Measurements from ENCODE around the gene GPER1.
"Not testable (repeated sequence)": the region's sequence is repeated elsewhere in the genome, so short reads cannot be mapped to it uniquely, and the experiment has no call there.

The GPER1 gene

GRCh38 chr7:1070544-1071011 lies 17.3 kb upstream of the GPER1 start:
- DNase-seq (ENCODE audit: low read depth), result no peak

GRCh38 chr7:1071731-1072254 lies 16.1 kb upstream of the GPER1 start:
- no peak for DNase-seq (ENCODE audit: low read depth)

GRCh38 chr7:1073142-1073977 lies 14.6 kb upstream of the GPER1 start:
- DNase-seq (ENCODE audit: low read depth), result no peak

GRCh38 chr7:1074018-1074417 lies 13.9 kb upstream of the GPER1 start:
- DNase-seq (ENCODE audit: low read depth), result not testable (repeated sequence)

DNA sequence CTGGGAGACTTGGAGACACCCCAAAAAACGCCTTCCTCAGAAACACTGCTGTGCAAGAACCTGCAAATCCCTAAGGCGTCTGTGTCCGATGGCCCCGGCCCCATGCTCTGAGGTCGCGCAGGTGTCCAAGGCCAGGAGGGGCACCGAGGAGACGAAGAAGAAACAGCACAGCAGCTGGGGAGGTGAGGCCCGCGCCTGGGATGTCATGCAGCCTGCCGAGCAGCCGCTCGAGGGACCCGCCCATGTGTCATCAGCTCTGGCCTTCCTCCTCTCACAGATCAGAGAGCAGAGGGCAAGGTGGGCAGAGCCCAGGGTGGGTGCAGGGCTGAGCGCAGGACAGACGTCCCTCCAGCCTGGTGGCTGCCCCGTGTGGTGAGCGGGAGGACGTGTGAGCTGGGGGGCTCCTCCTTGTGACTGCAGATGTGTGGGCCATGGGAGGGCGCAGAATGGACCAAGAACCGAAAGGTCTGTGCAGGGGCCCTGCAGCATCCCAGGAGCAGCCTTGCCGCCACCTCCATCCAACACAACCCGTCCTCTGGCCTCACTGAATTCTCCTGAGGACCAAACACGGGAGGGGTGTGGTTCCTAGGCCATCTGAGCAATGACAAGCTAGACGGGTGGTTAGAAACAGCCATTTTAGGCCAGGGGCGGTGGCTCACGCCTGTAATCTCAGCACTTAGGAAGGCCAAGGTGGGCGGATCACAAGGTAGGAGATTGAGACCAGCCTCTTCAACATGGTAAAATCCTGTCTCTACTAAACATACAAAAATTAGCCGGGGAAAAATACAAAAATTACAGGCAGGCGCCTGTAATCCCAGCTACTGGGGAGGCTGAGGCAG lies 13.1 kb upstream of the GPER1 start:
- no peak for DNase-seq (ENCODE audit: low read depth)

DNA sequence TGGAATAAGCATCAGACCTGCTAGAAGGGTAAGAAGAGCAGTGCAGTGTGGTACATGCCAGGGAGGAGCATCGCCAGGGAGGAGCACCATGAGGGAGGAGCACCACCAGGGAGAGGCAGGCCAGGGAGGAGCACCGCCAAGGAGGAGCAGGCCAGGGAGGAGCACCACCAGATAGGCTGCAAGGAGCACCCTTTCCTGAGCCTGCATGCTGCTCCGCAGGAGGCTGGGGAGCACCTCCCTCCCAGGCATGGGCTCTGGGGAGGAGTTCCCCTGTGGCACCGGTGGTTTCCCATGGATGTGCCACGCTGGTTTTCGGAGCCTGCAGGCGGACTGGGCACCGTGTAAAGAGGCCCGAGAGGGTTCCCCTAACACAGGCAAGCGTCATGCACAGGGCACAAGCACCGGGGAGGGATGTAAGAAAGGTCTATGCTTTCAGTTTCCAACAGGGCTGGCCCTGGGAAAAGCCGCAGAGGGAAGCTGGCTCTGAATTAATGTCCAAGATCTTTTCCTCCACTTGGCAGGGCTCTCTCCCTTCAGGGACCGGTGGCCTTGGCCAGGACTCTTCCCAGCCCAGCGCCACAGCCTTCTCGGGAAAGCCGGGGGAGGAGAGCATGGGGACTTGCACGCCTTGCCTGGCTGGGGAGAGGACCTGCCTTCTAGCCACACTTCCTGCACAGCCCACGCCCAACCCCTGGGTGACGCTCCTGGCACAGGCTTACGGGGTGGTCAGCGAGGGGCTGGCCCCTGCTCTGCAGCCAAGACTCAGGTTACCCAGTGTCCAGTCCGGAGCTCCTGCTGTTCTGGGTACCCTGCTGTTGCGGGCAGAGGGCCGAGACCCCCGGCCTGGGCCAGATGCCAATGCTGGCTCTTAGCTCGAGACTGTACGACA lies 11.5 kb upstream of the GPER1 start:
- DNase-seq (ENCODE audit: low read depth), result no peak

GRCh38 chr7:1078519-1078918 lies 9.4 kb upstream of the GPER1 start:
- no peak for DNase-seq (ENCODE audit: low read depth)

GRCh38 chr7:1078985-1079384 lies 8.9 kb upstream of the GPER1 start:
- DNase-seq (ENCODE audit: low read depth), result no peak

- DNase-seq (ENCODE audit: low read depth), result no peak
Observed at GRCh38 chr7:1079546-1079945, 8.4 kb upstream of the GPER1 start.

DNA sequence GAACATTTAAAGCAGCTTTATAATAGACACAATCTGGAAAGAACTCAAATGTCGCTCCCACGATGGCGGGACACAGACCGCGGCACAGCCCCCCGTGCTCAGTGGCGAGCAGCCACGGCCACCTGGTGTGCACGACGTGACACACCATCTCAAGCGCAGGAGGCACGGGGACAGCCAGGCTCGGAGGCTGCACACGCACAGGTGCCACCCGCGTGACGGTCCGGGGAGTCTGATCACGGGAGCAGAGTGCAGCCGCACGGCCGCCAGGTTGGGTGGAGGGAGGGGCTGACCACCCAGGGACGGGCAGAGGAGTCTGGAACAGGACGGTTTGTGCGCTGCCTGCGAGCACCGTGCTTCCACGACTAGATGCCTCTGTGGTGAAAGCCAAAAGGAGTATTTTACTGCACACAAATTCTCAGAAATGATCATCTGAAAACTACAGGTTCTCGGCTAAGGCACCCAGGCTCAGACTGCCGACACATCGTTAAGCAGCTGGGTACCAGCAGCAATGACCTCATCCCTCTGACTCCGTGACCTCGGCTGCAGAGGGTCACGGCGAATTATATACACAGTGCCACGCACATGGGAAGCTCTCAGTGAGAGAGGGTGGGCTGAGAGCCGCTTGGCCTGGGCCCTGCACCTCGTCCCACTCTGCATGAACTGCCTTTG lies 7.5 kb upstream of the GPER1 start:
- no peak for DNase-seq (ENCODE audit: low read depth)

- no peak for DNase-seq (ENCODE audit: low read depth)
Observed at GRCh38 chr7:1080921-1081255, 7.0 kb upstream of the GPER1 start.

GRCh38 chr7:1081336-1081735 lies 6.6 kb upstream of the GPER1 start:
- no peak for DNase-seq (ENCODE audit: low read depth)

DNA sequence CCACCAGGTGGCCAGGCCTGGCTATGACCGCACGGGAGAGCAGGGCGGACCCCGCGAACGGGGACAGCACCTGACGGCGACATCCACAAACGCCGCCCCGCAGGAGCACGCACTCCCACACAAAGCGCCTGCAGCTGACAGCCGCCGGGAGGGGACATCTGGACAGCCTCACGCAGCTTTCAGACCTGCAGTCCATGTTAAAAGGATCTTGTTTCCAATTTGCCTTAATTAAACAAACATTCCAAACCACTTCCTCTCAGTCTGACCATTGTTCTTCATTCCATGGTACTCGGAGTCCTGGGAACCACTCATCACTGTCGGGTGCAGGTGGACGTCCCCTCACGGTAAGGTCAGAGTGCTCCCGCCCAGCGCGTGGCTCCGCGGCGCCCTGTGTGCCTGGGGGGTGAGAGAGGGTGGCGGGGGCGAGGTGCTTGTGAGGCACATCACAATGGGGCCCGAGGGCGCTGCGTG lies 5.9 kb upstream of the GPER1 start:
- no peak for DNase-seq (ENCODE audit: low read depth)

- no peak for DNase-seq (ENCODE audit: low read depth)
Observed at GRCh38 chr7:1083729-1084657, 3.9 kb upstream of the GPER1 start.

GRCh38 chr7:1085266-1085665 lies 2.6 kb upstream of the GPER1 start:
- no peak for DNase-seq (ENCODE audit: low read depth)

- DNase-seq (ENCODE audit: low read depth), result no peak
Observed at GRCh38 chr7:1085910-1086421, 1.9 kb upstream of the GPER1 start.

DNA sequence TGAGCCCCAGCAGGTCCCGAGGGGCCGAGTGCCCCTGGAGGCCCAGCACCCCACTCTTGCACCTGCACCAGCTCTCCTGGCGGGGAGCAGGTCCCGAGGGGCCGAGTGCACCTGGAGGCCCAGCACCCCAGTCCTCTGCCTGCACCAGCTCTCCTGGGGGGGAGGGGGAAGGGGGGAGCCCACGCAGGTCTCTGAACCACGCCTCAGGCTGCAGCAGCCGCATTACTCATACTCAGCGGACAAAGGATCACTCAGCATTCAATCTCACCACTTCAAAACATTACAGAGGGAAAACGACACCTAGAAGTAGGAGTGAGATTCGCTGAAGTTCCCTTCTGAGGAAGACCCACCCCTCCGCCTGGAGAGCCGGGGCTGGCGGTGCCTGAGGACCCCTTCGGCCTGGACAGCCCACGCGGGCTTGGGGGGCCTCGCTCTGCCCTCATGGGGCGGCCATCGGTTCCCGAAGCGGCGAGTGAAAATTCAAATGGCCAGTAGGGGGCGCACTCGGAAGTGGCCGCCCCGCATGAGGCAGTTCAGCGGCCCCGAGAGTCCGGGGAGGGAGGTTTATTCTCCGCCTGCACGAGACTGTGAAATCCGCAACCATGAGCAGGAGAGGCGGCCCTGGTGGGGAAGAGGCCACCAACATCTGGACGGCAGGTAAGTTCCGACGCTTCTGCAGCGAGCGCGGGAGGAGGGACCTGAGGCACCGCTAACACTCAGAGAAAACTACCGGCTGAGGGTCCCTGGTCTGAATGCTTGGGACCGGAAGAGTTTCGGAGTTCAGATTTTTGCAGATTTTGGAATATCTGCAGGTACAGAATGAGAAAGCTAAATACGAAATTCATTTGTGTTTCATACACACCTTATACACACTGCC lies 1.1 kb upstream of the GPER1 start:
- peak; percentile 67 for DNase-seq (ENCODE audit: low read depth)

GRCh38 chr7:1087465-1087814 lies 473 bp upstream of the GPER1 start:
- DNase-seq (ENCODE audit: low read depth), result no peak

GRCh38 chr7:1090236-1090635 lies 2.3 kb downstream of the GPER1 start:
- no peak for DNase-seq (ENCODE audit: low read depth)

Data from activated T-cell treated with anti-CD3 and anti-CD28 coated beads for 1 hour (primary cell).